DND-41 (cell line): ENCODE measurements around the gene TWIST2.

Source experiments
- ATAC-seq: fragments of 200-7000 bp; cut with Tn5 transposase; 3 replicates; pipeline ENCODE4 v1.9.1; 2021; ENCODE audit warnings: low read depth; ENCODE audit not compliant: insufficient read depth
- DNase-seq: peaks from one replicate; pipeline ENCODE4 v3.0.0-alpha.2; 2020
- H2AFZ ChIP-seq: 2 replicates; pipeline ENCODE4 v1.6.0; 2012; ENCODE audit warnings: low read depth, low read length
- H3K27ac ChIP-seq: 2 replicates; pipeline ENCODE4 v1.5.1; 2012; ENCODE audit warnings: low read length, inconsistent platforms
- H3K27me3 ChIP-seq: fragments of 200-600 bp; sonication (generic); 2 replicates; pipeline ENCODE4 v1.6.0; 2012; ENCODE audit warnings: low read length, mild to moderate bottlenecking, inconsistent platforms; ENCODE audit not compliant: insufficient read depth, poor library complexity
- H3K36me3 ChIP-seq: 2 replicates; pipeline ENCODE4 v1.5.1; 2012; ENCODE audit warnings: low read length, inconsistent platforms; ENCODE audit not compliant: insufficient read depth
- H3K4me1 ChIP-seq: 2 replicates; pipeline ENCODE4 v1.5.1; 2012; ENCODE audit warnings: mild to moderate bottlenecking, low read length; ENCODE audit not compliant: insufficient read depth
- H3K4me2 ChIP-seq: 2 replicates; pipeline ENCODE4 v1.6.0; 2012; ENCODE audit warnings: mild to moderate bottlenecking, moderate library complexity, low read length, inconsistent platforms; ENCODE audit not compliant: insufficient read depth
- H3K4me3 ChIP-seq, 2 experiments: fragments of 200-600 bp in 1 of 2; shearing (Covaris generic) in 1 of 2; 2 replicates each; pipeline ENCODE4 v1.5.1; 2012 to 2016; ENCODE audit warnings: inconsistent platforms in 2 of 2, low read length in 2 of 2, mild to moderate bottlenecking in 2 of 2, low read depth in 1 of 2, moderate library complexity in 1 of 2
- H3K79me2 ChIP-seq: 2 replicates; pipeline ENCODE4 v1.6.0; 2012; ENCODE audit warnings: low read length, inconsistent platforms; ENCODE audit not compliant: insufficient read depth
- H3K9ac ChIP-seq: 2 replicates; pipeline ENCODE4 v1.6.0; 2012; ENCODE audit warnings: low read depth, mild to moderate bottlenecking, inconsistent platforms, low read length, moderate library complexity
- H3K9me3 ChIP-seq: 2 replicates; pipeline ENCODE4 v1.5.1; 2012; ENCODE audit warnings: low read length, moderate library complexity, mild to moderate bottlenecking, inconsistent platforms; ENCODE audit not compliant: insufficient read depth, severe bottlenecking
- H4K20me1 ChIP-seq: 2 replicates; pipeline ENCODE4 v1.6.0; 2012; ENCODE audit warnings: low read length; ENCODE audit not compliant: insufficient read depth
- CTCF ChIP-seq: IDR thresholded peaks from 2 replicates; pipeline ENCODE4 v1.5.1; 2012; ENCODE audit warnings: borderline replicate concordance, low read length, moderate library complexity, mild to moderate bottlenecking; ENCODE audit not compliant: poor library complexity, severe bottlenecking; ENCODE audit errors: extremely low read depth
- EZH2 ChIP-seq: IDR thresholded peaks from 3 replicates; pipeline ENCODE4 v1.6.1; 2012; ENCODE audit warnings: borderline replicate concordance, low read depth, mild to moderate bottlenecking, moderate library complexity, low read length, inconsistent platforms; ENCODE audit not compliant: severe bottlenecking

TWIST2 gene

GRCh38 chr2:238847841-238848690 is at the start of gene TWIST2:
TWIST2 (plus strand) TSS chr2:238848085; CDS start chr2:238848216, 131 bp downstream.
- Histone ChIP-seq H3K4me3 (no peak within 1 kb of the TSS), H3K79me2 (no peaks in the 10 kb centered on the region), H3K4me1 (no peaks in the 10 kb centered on the region), H3K27me3 (peaks cover 7% of the 10 kb centered on the region), H2AFZ (no peak within 1 kb of the TSS), H3K27ac (no peak within 1 kb of the TSS), H3K9ac (no peak within 1 kb of the TSS), H4K20me1 (no peaks in the 10 kb centered on the region), H3K36me3 (no peaks in the 10 kb centered on the region), H3K9me3 (no peaks in the 10 kb centered on the region), H3K4me2 (no peak within 1 kb of the TSS)
- DNase-seq (no peak), ATAC-seq (no peak)
- no peak for TF ChIP-seq EZH2
- no peak for TF ChIP-seq CTCF

- H3K4me3 ChIP-seq: no peak overlapping the region
- no peaks in the 10 kb centered on the region for H3K9me3 ChIP-seq
- H3K27me3 ChIP-seq: peaks cover 19% of the 10 kb centered on the region
- no peaks in the 10 kb centered on the region for H3K36me3 ChIP-seq
- no peak overlapping the region for H3K9ac ChIP-seq
- DNase-seq (no peak), ATAC-seq (no peak)
- H2AFZ ChIP-seq: no peak overlapping the region
- no peak overlapping the region for H3K4me2 ChIP-seq
- no peak for TF ChIP-seq CTCF
- TF ChIP-seq EZH2: no peak
- H3K4me1 ChIP-seq: no peaks in the 10 kb centered on the region
- no peak overlapping the region for H3K27ac ChIP-seq
- no peaks in the 10 kb centered on the region for H3K79me2 ChIP-seq
- H4K20me1 ChIP-seq: no peaks in the 10 kb centered on the region
Measured at GRCh38 chr2:238801791-238802190, 46.1 kb upstream of the TWIST2 start.

GRCh38 chr2:238802957-238803356 is 44.9 kb upstream of the TWIST2 start:
- Histone ChIP-seq H3K27ac (no peak overlapping the region), H3K4me2 (no peak overlapping the region), H3K4me3 (no peak overlapping the region), H3K36me3 (no peaks in the 10 kb centered on the region), H2AFZ (no peak overlapping the region), H3K4me1 (no peaks in the 10 kb centered on the region), H3K9ac (no peak overlapping the region), H3K9me3 (no peaks in the 10 kb centered on the region), H3K79me2 (no peaks in the 10 kb centered on the region), H3K27me3 (peaks cover 19% of the 10 kb centered on the region), H4K20me1 (no peaks in the 10 kb centered on the region)
- TF ChIP-seq CTCF (no peak), EZH2 (no peak)
- DNase-seq (no peak), ATAC-seq (no peak)
